HPDE6-E6E7 (cell line): Measurements from ENCODE around the gene CALCR.

Experiments
- DNase-seq: peaks from one replicate; pipeline ENCODE4 v3.0.0; 2011; ENCODE audit warnings: missing footprints; ENCODE audit errors: extremely low spot score

CALCR gene

DNA sequence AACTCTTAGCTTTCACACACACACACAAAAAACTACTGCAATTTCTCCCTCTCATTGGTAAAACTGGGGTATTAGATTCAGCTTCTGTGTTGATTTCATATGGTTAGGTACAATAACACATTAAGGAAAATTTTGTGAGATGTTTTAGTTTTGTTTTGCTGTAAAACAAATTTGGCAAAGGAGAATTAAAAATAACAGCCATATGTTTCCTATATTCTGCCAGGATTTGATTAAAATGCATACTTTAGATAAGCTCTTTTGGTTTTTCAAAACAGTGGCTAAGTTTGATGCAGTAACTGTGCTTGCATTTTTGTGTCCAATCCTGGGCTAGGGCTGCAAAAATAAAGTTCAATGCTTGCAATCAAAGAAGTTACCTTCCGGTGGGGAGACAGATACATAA is 126.3 kb downstream of the CALCR start:
- no peak for DNase-seq

DNA sequence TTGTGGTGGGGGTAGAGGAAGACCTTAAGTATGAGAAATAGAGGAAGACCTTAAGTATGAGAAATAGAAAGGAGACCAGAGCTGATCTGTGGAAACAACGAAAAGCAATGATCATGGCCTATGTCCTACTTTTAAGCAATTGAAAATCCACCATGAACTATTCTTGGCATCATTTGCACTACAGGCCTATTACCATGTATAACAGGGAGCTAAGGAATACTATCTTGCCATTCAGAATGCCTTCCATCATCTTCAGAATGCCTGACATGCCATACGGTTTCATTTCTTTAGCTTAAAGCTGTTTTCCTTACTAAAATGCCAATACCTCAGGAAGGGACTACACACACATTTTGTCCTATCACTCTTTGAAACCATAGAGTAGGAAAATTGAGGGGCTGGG is 127.0 kb downstream of the CALCR start:
- no peak for DNase-seq

DNA sequence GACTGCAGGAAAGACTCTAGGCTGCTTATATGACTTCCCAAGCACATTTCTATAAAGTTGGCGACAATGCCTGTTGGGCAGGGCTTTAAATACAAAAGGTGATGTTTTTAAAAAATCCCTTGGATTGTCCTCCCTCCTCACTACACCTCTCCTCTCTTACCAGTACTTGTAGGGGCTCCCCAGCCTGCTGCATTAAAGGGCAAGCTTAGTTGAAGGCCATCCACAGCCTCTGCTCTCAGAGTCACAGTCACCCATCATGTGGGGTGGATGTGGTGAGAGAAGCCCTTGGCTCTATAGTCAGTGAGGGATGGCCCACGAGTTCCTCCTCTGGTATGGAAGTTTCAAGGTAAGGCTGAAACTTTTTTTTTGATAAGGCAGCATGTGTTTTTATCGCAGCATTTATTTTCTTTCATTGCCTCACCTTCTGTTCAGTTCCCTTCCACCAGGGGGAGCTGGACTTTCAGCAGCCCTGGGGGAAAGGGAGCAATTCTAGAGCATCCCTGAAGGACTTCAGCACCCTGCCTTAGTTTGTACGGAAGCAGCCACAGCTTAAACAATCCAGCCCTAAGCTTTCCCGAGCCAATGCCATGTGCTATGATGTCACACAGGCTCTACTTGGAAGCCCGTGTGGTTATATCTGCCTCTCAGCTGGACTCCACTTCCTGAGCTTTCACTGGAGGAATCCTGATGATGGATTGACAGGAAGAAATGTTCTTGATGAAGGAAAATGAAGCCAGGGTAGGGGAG is 131.9 kb downstream of the CALCR start:
- DNase-seq: peak; percentile 31

DNA sequence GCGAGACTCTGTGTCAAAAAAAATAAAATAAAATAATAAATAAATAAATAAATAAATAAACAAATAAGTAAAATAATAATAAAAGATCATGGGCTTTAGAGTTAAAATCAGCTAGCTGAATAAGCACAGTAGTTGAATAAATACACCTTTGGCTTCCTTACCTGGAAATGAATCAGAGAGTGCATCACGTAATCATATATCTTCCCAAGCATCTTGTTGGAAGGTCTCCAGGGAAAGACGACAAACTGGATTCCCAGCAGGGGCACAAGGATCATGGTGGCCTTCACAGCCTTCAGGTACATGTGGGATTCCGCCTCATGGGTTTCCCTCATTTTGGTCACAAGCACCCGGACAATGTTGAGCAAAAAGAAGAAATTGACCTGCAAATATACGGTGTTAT is 138.7 kb downstream of the CALCR start:
- DNase-seq: no peak

DNA sequence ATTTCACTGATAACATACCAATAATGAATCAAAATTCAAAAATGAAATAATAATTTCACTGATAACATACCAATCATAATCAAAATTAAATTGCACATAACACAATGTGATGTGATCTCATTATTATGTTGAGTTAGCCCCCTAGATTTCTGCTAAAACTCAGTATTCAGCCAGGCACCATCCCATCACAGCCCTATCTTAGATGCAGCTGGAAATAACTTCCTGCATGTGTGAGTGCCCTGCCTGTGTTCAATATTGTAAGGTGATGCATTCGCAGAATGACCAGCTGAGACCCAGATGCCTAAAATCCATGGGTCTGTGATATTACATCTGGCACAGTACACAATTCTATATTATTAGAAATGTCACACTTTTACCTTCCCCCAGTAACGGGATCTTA is 142.4 kb downstream of the CALCR start:
- DNase-seq: no peak

DNA sequence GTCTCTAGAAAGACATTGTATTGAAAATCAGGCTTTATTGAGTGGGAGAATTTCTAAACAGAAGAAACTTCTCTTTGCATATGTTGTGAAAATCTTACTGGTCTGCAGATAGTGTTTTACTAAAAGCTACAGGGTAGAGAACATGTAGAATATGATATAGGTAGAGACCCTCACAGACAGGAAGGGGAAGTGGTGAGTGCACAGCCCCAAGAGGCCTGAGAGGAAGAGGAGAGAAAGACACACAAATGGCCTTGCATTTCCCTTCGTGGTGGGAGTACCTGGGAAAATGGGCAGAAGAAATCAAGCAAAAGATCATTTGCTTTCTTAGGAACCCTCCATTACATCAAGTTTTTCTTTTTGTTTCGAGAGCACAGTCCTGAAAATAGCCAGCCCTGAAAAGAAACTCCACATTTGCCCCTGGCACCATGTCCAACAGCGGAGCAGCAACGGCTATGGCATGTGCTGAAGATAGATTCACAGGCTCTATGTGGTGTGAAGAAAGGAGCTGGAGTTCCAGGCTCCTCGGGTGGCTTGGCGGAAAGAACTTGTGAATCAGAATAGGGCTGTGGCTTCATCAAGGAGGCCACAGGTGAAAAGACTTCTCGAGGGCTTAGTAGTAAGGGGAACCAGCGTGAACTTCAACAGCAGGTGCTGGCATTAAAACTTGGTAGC is 143.5 kb downstream of the CALCR start:
- DNase-seq: no peak

DNA sequence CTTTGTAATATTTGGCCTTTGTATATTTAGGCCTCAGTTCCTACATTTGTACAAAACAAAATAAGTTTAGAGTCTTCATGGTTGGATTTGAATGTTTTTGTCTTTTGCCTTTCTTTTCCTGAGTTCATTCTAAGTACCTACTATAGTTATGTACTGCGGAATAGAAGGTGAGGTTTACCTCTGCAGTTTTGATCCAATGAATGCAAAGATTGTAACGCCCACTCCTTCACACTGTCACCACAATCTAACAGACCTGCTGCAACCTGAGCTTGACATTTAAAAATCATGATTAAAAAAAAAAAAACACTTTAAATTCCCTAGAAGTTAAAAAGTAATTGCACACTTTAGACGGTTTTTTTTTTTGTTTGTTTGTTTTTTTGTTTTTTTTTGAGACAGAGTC is 145.0 kb downstream of the CALCR start:
- DNase-seq: no peak

DNA sequence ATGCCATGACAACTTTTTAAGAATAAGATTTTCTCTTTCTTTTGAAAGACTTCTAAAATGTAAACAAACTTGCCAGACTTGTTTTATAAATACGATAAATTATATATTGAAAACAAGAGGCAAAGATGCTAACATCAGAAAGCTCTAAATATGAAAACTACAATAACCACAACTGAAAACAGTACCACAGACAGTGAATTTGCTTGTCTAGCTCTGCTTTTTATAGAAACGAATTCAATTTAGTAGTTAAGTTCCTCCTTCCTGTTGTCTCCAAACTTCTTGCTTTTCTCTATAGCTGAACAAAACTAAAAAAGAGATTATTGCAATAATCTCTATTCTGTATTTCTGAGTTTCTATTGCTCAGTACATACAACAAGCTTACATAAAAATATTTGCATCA is 147.4 kb downstream of the CALCR start:
- DNase-seq: no peak

DNA sequence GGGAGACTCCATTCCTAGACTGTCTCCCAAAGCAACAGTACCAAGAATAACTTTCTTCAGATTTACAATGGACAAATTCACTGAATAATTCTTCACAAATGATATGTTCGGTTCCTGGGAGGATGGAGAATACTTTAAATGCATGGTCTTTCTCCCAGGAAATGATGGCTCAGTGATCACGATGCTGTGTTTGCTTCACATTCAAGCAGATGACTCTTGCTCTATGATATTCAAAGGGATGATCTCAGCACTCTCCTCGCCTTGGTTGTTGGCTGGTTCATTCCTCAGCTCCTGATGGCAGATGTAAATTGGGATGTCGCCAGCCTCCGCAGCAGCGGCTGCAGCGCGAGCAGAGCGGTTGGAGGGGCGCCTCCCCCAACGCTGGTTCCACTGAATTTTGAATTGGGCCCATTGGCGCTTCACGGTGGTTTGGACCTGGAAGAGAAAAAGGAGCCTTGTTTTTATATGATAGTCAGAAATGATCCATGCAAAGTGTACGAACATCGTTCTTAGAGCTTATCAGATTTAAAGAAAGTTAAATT is 148.3 kb downstream of the CALCR start:
- no peak for DNase-seq

DNA sequence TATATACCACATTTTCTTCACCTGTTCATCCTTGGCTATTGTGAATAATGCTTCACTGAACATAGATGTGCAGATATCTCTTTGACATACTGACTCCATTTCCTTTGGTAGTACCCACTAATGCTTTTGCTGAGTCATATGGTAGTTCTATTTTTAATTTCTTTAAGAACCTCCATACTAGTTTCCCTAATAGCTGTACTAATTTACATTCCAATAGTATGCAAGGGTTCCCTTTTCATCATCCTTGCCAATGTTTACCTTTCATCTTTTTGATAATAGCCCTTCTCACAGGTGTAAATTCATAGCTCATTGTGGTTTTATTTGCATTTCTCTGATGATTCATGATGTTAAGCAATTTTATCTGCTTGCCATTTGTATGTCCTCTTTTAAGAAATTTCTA is 159.9 kb downstream of the CALCR start:
- DNase-seq: no peak

DNA sequence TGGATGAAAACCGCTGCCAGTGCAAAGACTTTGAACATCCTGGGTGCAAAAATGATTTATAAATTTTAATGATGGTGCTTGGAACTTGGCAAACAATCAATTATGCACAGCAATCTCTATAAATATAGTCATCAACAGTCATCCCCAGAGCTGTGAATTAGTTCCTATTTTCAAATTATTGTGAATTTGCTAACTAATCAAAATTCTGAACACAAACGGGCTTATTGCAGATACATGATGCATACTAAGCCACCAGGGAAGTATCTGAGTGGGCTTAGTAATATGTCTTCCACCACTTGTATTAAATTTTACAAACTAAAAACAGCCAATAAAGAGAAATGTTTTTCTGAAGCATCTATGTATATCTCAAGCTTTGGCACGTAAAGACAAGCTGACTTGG is 165.2 kb downstream of the CALCR start:
- DNase-seq: no peak

DNA sequence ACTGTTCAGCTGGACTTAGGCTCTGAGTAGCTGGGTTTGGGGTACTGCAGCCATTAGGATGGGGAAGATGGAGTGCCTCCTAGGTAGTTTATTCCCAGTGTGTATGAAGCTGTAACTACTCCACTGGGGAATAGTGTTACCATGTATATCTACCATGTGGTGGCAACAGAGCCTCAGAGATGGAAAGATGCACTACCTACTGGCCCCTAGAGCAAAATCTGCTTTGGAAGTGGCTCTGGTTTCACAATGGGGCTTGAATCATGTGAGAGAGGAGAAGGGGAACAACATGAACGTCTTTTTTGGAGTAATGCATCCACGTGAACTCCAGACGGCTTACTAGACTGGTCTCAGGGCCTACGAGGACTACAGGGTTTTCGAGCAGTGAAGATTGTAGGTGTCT is 167.3 kb downstream of the CALCR start:
- no peak for DNase-seq

DNA sequence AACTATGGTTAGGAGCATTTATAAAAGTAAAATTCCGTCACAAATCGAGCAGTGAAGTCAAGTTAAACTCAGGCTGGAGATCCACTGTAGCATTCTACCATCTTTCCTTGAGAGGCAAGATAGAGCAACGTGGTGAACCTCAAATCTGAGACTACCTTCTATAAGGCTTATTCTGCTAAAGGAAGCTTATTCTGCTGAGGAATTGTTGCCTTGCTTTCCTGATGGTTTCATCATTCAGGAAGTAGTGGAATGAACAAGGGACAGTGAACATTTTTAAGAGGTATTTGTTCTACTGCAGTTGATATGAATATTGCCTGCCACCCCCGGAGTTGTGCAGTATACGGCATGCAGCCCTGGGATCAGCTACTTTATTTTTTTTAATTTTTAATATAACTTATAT is 171.6 kb downstream of the CALCR start:
- DNase-seq: no peak

DNA sequence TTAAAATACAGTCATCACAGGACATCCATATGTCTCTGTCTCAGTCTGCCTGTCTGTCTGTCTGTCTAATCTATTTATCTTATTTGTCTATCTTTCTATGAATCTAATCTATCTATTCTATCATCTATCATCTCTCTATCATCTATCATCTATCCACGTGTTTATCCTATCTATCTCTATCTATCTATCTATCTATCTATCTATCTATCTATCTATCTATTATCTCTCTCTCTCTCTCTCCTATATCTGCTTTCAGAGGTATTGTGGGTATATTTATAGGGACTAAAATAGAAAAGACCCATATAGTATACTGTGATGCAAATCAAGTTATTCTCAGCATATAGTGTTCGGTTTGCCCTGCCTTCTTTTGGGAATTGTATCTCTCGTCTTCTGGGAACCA is 174.9 kb downstream of the CALCR start:
- no peak for DNase-seq

DNA sequence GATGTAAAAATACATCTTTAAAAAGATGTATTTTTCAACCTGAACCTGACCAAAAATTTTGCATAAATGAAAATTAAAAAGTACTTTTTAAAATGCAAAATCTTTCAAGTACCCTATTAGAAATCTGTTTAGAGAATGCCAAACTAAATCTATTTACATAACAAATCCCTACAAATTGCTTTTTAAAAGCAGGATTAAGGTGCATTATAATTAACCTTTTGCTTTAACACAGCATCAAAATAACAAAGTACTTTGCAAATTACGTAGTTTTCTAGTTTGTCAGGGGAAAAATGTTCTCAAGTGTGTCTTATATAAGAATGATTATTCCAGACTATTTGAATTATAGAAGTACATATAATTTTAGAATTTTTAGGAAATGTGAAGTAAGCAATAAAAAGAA is 181.5 kb downstream of the CALCR start:
- no peak for DNase-seq

DNA sequence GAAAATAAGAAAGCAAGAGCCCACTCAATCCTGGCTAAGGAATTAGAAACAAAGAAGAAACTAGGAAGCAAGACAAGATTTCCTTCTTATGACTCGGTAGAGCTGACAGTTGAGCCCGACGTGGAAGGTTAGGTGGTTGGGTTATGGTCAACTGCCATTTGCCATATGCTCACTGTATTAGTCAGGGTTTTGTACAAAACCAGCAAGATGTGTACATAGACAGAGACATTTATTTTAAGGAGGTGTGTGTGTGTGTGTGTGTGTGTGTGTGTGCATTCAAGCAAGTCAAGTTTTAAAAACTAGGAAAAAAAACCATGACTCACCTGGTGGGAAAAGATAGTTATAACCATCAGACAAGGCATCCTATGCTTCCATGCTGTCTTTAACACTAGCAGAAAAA is 183.9 kb downstream of the CALCR start:
- DNase-seq: no peak

DNA sequence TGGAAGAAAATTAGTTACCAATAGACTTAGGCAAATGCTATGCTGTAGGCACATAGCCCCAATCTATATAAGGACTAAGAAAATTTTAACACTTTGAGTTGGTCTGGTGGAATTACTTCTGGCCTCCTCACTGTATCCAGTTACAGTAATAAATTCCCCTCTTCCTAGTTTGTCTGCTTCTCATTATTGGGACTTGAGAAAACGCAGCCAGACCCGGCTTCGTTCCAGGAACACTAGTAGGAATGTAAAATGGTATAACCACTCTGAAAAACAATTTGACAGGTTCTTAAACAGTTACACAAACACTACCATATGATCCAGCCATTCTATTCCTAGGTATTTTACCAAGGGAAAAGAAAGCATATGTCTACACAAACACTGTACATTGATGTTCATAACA is 192.2 kb downstream of the CALCR start:
- DNase-seq: no peak

DNA sequence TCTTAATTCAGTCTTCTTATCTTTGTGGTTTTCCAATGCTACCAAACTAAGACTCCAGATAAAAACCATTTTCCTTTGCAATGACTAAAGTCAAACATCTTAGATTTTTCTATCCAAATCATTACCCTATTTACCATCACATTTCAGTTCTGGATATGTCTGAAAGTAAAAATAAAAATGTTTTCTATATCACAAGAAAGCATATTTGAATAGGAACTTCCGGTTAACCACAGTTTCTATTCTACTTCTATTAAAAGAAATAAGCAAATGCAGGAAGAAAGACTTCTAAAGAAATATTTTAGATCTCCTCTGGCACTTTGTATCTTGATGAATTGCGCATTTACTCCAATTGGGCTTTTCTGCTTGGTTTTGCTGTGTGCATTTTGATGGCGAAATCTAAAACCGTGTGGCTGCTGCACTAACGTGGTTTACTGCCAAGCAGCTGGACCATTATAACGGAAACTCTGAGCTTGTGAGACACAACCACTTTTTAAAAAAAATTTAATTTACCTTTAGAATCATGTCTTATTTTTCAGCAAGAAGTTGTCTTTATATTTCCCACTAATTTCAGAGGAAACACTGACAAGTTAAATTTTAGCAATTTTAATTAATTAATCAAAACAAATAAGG is 196.3 kb downstream of the CALCR start:
- DNase-seq: no peak

DNA sequence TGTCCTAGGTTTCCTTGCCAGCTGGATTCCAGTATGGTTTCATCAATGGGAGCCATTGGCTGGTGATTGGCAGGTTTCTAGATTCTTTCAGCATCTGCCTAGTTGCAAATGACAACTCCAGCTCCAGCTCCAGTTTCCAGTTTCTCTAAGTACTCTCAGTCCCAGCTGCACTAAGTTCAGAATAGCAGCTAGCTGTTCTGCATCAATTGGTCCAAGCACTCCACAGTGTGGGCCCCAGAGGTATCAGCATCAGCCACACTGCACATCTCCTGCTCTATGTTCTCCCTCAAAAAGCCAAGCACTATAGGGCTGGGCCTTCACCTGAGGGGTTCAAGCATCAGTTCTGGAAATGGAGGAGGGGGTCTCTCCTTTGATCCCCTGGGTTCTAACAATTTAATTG is 198.9 kb downstream of the CALCR start:
- DNase-seq: no peak
